Measurements from ENCODE around the gene AKAP8.
A peak's percentile ranks its signal among the peaks of the same experiment; 100 is the strongest.

Gene AKAP8

DNA sequence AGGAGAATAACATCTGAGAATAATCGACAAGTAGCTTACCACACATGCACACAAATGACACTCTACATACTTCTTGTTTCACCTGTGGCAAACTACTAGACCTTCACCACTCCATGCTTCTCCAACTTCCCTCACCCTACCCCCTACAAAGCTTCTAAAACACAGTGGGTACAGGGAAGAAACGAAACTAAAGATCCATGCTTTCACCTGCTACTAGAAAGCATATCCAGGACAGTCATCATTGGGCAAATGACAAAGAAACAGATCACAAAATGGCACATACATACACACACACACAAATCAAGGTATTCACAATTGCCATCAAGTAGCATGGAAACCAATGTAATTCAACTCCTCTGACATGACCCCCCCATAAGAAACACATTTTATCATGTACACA, 57.8 kb downstream of the AKAP8 start:
- TF ChIP-seq EP300 (IDR thresholded peaks at IDR 0.05; ENCODE audit: borderline replicate concordance) (no peak), TEAD4 (IDR thresholded peaks at IDR 0.05) (no peak), CREB1 (IDR thresholded peaks at IDR 0.05; ENCODE audit: low read depth) (no peak), RAD21 (IDR thresholded peaks at IDR 0.05; ENCODE audit: low read depth) (no peak), YY1 (IDR thresholded peaks at IDR 0.05; ENCODE audit: low read depth) (no peak), EGR1 (IDR thresholded peaks at IDR 0.05) (no peak), TAF1 (IDR thresholded peaks at IDR 0.05; ENCODE audit: low read depth) (no peak)
- TF ChIP-seq, protein P1, sequence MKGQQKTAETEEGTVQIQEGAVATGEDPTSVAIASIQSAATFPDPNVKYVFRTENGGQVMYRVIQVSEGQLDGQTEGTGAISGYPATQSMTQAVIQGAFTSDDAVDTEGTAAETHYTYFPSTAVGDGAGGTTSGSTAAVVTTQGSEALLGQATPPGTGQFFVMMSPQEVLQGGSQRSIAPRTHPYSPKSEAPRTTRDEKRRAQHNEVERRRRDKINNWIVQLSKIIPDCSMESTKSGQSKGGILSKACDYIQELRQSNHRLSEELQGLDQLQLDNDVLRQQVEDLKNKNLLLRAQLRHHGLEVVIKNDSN (IDR thresholded peaks at IDR 0.05): no peak

GRCh38 chr19:15320116-15320515, 59.5 kb downstream of the AKAP8 start:
- TF ChIP-seq TAF1 (IDR thresholded peaks at IDR 0.05; ENCODE audit: low read depth) (no peak), MAX (IDR thresholded peaks at IDR 0.05) (no peak), YY1 (IDR thresholded peaks at IDR 0.05; ENCODE audit: low read depth) (no peak), EP300 (IDR thresholded peaks at IDR 0.05; ENCODE audit: borderline replicate concordance) (no peak), TEAD4 (IDR thresholded peaks at IDR 0.05) (no peak), ZBTB7A (IDR thresholded peaks at IDR 0.05; ENCODE audit: low read depth) (no peak)
- TF ChIP-seq, protein P1 (IDR thresholded peaks at IDR 0.05): no peak

GRCh38 chr19:15318241-15318691, 61.3 kb downstream of the AKAP8 start:
- TF ChIP-seq ZBTB7A (IDR thresholded peaks at IDR 0.05; ENCODE audit: low read depth) (no peak), TEAD4 (IDR thresholded peaks at IDR 0.05) (no peak), RAD21 (IDR thresholded peaks at IDR 0.05; ENCODE audit: low read depth) (no peak), MAX (IDR thresholded peaks at IDR 0.05) (no peak), TAF1 (IDR thresholded peaks at IDR 0.05; ENCODE audit: low read depth) (no peak), EP300 (IDR thresholded peaks at IDR 0.05; ENCODE audit: borderline replicate concordance) (no peak), NFIC (IDR thresholded peaks at IDR 0.05) (no peak)
- TF ChIP-seq, protein P1 (IDR thresholded peaks at IDR 0.05): no peak

DNA sequence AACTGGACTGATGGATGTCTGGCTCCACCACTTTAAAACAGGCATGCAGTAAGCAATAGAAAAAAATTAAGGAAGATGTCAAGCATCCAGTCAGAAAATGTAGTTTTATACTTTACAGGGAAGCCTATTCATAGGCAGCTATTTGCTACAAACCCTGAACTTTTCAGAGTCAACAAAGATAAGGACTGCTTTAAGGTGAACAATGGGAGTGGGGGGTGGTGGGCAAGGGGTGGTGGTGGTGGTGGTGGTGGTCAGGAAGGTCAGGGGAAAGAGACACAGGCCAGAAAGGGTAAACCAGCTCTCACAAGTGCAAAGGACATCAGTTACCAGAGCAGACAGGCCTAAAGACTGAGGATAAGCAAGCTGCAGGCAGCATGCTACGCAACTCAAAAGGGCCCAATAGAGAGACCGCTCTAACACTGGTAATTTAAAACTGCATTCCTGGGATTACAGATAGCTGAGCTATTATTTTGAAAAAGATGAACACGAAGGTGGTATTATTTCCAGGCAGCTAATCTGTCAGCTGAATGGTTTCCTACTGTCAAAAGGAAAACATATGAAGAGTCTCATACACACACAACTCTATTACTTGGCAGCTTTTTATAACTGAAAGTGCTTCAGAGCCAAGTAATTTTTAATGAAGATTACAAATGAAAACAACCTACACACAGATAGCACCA, 62.1 kb downstream of the AKAP8 start:
- TF ChIP-seq TEAD4 (IDR thresholded peaks at IDR 0.05) (peak; percentile 61; the same call in 1 of the 2 replicates), RAD21 (IDR thresholded peaks at IDR 0.05; ENCODE audit: low read depth) (no peak)

- TF ChIP-seq MAX (IDR thresholded peaks at IDR 0.05) (no peak), NFIC (IDR thresholded peaks at IDR 0.05) (no peak), CEBPB (IDR thresholded peaks at IDR 0.05) (no peak), TCF12 (IDR thresholded peaks at IDR 0.05; ENCODE audit: low read depth) (no peak), FOXM1 (IDR thresholded peaks at IDR 0.05; ENCODE audit: borderline replicate concordance, low read depth) (no peak)
- TF ChIP-seq, protein P2, sequence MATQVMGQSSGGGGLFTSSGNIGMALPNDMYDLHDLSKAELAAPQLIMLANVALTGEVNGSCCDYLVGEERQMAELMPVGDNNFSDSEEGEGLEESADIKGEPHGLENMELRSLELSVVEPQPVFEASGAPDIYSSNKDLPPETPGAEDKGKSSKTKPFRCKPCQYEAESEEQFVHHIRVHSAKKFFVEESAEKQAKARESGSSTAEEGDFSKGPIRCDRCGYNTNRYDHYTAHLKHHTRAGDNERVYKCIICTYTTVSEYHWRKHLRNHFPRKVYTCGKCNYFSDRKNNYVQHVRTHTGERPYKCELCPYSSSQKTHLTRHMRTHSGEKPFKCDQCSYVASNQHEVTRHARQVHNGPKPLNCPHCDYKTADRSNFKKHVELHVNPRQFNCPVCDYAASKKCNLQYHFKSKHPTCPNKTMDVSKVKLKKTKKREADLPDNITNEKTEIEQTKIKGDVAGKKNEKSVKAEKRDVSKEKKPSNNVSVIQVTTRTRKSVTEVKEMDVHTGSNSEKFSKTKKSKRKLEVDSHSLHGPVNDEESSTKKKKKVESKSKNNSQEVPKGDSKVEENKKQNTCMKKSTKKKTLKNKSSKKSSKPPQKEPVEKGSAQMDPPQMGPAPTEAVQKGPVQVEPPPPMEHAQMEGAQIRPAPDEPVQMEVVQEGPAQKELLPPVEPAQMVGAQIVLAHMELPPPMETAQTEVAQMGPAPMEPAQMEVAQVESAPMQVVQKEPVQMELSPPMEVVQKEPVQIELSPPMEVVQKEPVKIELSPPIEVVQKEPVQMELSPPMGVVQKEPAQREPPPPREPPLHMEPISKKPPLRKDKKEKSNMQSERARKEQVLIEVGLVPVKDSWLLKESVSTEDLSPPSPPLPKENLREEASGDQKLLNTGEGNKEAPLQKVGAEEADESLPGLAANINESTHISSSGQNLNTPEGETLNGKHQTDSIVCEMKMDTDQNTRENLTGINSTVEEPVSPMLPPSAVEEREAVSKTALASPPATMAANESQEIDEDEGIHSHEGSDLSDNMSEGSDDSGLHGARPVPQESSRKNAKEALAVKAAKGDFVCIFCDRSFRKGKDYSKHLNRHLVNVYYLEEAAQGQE (IDR thresholded peaks at IDR 0.05; ENCODE audit: low read depth): no peak
- TF ChIP-seq, protein P1 (IDR thresholded peaks at IDR 0.05): no peak
Measured at GRCh38 chr19:15316498-15316897, 63.1 kb downstream of the AKAP8 start.

GRCh38 chr19:15315101-15315500, 64.5 kb downstream of the AKAP8 start:
- TF ChIP-seq MAX (IDR thresholded peaks at IDR 0.05) (no peak), TCF12 (IDR thresholded peaks at IDR 0.05; ENCODE audit: low read depth) (no peak), FOXM1 (IDR thresholded peaks at IDR 0.05; ENCODE audit: borderline replicate concordance, low read depth) (no peak), EGR1 (IDR thresholded peaks at IDR 0.05) (no peak), EP300 (IDR thresholded peaks at IDR 0.05; ENCODE audit: borderline replicate concordance) (no peak), RAD21 (IDR thresholded peaks at IDR 0.05; ENCODE audit: low read depth) (no peak), ZBTB7A (IDR thresholded peaks at IDR 0.05; ENCODE audit: low read depth) (no peak), CREB1 (IDR thresholded peaks at IDR 0.05; ENCODE audit: low read depth) (no peak), TEAD4 (IDR thresholded peaks at IDR 0.05) (no peak), NFIC (IDR thresholded peaks at IDR 0.05) (no peak), TAF1 (IDR thresholded peaks at IDR 0.05; ENCODE audit: low read depth) (no peak), CEBPB (IDR thresholded peaks at IDR 0.05) (no peak)
- TF ChIP-seq, protein P2 (IDR thresholded peaks at IDR 0.05; ENCODE audit: low read depth): no peak
- TF ChIP-seq, protein P1 (IDR thresholded peaks at IDR 0.05): no peak

Measured in Ishikawa (cell line).